ENCODE measurements around the gene THSD7B.

The THSD7B gene

DNA sequence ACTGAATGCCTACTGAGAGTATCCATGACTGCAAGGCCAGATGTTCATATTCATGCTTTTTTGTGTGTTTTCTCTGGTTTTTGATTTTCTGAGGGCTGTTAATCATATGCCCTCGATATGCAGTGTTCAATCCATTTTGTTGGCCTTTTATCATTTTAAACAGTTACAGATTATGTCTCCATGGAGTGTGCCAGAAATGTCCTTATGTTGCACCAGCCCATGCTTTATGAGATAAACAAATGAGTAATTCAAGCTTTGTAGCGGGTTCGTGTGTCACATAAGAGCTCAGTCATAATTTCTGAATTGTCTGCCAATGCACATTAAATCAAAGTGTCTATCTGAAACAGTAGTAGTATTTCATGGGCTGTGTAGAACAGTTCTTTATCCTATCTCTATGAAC lies 583.0 kb downstream of the THSD7B start:
- no peak for ATAC-seq
- no peak for TF ChIP-seq CSDC2 (CRISPR knock-in tag; IDR thresholded peaks at IDR 0.05)
- no peak for TF ChIP-seq OSR1 (CRISPR knock-in tag; IDR thresholded peaks at IDR 0.05)
- TF ChIP-seq, protein P1, sequence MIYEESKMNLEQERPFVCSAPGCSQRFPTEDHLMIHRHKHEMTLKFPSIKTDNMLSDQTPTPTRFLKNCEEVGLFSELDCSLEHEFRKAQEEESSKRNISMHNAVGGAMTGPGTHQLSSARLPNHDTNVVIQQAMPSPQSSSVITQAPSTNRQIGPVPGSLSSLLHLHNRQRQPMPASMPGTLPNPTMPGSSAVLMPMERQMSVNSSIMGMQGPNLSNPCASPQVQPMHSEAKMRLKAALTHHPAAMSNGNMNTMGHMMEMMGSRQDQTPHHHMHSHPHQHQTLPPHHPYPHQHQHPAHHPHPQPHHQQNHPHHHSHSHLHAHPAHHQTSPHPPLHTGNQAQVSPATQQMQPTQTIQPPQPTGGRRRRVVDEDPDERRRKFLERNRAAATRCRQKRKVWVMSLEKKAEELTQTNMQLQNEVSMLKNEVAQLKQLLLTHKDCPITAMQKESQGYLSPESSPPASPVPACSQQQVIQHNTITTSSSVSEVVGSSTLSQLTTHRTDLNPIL (CRISPR knock-in tag; IDR thresholded peaks at IDR 0.05; ENCODE audit: low read depth), result no peak
- TF ChIP-seq ARNTL (CRISPR knock-in tag; IDR thresholded peaks at IDR 0.05; ENCODE audit: borderline replicate concordance, low read depth), result no peak
- TF ChIP-seq ZC3H10 (CRISPR knock-in tag; IDR thresholded peaks at IDR 0.05), result no peak
- TF ChIP-seq ZNF8 (CRISPR knock-in tag; IDR thresholded peaks at IDR 0.05), result no peak
- no peak for TF ChIP-seq SNAI2 (CRISPR knock-in tag; IDR thresholded peaks at IDR 0.05)
- no peak for TF ChIP-seq ZNF70 (CRISPR knock-in tag; IDR thresholded peaks at IDR 0.05)
- TF ChIP-seq, protein P2, sequence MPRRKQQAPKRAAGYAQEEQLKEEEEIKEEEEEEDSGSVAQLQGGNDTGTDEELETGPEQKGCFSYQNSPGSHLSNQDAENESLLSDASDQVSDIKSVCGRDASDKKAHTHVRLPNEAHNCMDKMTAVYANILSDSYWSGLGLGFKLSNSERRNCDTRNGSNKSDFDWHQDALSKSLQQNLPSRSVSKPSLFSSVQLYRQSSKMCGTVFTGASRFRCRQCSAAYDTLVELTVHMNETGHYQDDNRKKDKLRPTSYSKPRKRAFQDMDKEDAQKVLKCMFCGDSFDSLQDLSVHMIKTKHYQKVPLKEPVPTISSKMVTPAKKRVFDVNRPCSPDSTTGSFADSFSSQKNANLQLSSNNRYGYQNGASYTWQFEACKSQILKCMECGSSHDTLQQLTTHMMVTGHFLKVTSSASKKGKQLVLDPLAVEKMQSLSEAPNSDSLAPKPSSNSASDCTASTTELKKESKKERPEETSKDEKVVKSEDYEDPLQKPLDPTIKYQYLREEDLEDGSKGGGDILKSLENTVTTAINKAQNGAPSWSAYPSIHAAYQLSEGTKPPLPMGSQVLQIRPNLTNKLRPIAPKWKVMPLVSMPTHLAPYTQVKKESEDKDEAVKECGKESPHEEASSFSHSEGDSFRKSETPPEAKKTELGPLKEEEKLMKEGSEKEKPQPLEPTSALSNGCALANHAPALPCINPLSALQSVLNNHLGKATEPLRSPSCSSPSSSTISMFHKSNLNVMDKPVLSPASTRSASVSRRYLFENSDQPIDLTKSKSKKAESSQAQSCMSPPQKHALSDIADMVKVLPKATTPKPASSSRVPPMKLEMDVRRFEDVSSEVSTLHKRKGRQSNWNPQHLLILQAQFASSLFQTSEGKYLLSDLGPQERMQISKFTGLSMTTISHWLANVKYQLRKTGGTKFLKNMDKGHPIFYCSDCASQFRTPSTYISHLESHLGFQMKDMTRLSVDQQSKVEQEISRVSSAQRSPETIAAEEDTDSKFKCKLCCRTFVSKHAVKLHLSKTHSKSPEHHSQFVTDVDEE (CRISPR knock-in tag; IDR thresholded peaks at IDR 0.05), result no peak
- no peak for TF ChIP-seq ZNF565 (CRISPR knock-in tag; conservative IDR thresholded peaks at IDR 0.05; ENCODE audit: low read depth)
- TF ChIP-seq, protein P3, sequence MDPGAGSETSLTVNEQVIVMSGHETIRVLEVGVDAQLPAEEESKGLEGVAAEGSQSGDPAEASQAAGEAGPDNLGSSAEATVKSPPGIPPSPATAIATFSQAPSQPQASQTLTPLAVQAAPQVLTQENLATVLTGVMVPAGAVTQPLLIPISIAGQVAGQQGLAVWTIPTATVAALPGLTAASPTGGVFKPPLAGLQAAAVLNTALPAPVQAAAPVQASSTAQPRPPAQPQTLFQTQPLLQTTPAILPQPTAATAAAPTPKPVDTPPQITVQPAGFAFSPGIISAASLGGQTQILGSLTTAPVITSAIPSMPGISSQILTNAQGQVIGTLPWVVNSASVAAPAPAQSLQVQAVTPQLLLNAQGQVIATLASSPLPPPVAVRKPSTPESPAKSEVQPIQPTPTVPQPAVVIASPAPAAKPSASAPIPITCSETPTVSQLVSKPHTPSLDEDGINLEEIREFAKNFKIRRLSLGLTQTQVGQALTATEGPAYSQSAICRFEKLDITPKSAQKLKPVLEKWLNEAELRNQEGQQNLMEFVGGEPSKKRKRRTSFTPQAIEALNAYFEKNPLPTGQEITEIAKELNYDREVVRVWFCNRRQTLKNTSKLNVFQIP (CRISPR knock-in tag; IDR thresholded peaks at IDR 0.05; ENCODE audit: borderline replicate concordance, low read depth), result no peak
- no peak for TF ChIP-seq BACH2 (CRISPR knock-in tag; IDR thresholded peaks at IDR 0.05; ENCODE audit: borderline replicate concordance)
- no peak for TF ChIP-seq TOX (CRISPR knock-in tag; IDR thresholded peaks at IDR 0.05; ENCODE audit: borderline replicate concordance)
- TF ChIP-seq ZFP3 (CRISPR knock-in tag; IDR thresholded peaks at IDR 0.05), result no peak

- no peak for ATAC-seq
- no peak for TF ChIP-seq ZNF70 (CRISPR knock-in tag; IDR thresholded peaks at IDR 0.05)
- TF ChIP-seq RARB (CRISPR knock-in tag; IDR thresholded peaks at IDR 0.05), result no peak
- no peak for TF ChIP-seq ZFP30 (CRISPR knock-in tag; IDR thresholded peaks at IDR 0.05)
- TF ChIP-seq, protein P4, sequence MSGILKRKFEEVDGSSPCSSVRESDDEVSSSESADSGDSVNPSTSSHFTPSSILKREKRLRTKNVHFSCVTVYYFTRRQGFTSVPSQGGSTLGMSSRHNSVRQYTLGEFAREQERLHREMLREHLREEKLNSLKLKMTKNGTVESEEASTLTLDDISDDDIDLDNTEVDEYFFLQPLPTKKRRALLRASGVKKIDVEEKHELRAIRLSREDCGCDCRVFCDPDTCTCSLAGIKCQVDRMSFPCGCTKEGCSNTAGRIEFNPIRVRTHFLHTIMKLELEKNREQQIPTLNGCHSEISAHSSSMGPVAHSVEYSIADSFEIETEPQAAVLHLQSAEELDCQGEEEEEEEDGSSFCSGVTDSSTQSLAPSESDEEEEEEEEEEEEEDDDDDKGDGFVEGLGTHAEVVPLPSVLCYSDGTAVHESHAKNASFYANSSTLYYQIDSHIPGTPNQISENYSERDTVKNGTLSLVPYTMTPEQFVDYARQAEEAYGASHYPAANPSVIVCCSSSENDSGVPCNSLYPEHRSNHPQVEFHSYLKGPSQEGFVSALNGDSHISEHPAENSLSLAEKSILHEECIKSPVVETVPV (CRISPR knock-in tag; IDR thresholded peaks at IDR 0.05), result no peak
- no peak for TF ChIP-seq ARNTL (CRISPR knock-in tag; IDR thresholded peaks at IDR 0.05; ENCODE audit: borderline replicate concordance, low read depth)
- TF ChIP-seq SNAI2 (CRISPR knock-in tag; IDR thresholded peaks at IDR 0.05), result no peak
- no peak for TF ChIP-seq CSDC2 (CRISPR knock-in tag; IDR thresholded peaks at IDR 0.05)
- no peak for TF ChIP-seq TCF4 (CRISPR knock-in tag; IDR thresholded peaks at IDR 0.05; ENCODE audit: borderline replicate concordance)
- TF ChIP-seq ESRRG (CRISPR knock-in tag; IDR thresholded peaks at IDR 0.05), result no peak
- TF ChIP-seq TOX (CRISPR knock-in tag; IDR thresholded peaks at IDR 0.05; ENCODE audit: borderline replicate concordance), result no peak
Measured at GRCh38 chr2:137357634-137358033, 592.3 kb downstream of the THSD7B start.

GRCh38 chr2:137367361-137367760 lies 602.0 kb downstream of the THSD7B start:
- no peak for ATAC-seq

More at GRCh38 chr2:137367361-137367760, 602.0 kb downstream of the THSD7B start:
- TF ChIP-seq ISL1 (CRISPR knock-in tag; IDR thresholded peaks at IDR 0.05), result no peak
- no peak for TF ChIP-seq ARNTL (CRISPR knock-in tag; IDR thresholded peaks at IDR 0.05; ENCODE audit: borderline replicate concordance, low read depth)
- TF ChIP-seq ZNF565 (CRISPR knock-in tag; conservative IDR thresholded peaks at IDR 0.05; ENCODE audit: low read depth), result no peak
- TF ChIP-seq, protein P1 (CRISPR knock-in tag; IDR thresholded peaks at IDR 0.05; ENCODE audit: low read depth), result no peak
- TF ChIP-seq ZC3H10 (CRISPR knock-in tag; IDR thresholded peaks at IDR 0.05), result no peak
- TF ChIP-seq, protein P4 (CRISPR knock-in tag; IDR thresholded peaks at IDR 0.05), result no peak
- TF ChIP-seq CSDC2 (CRISPR knock-in tag; IDR thresholded peaks at IDR 0.05), result no peak
- no peak for TF ChIP-seq ZNF8 (CRISPR knock-in tag; IDR thresholded peaks at IDR 0.05)
- TF ChIP-seq ZFP30 (CRISPR knock-in tag; IDR thresholded peaks at IDR 0.05), result no peak
- TF ChIP-seq ZNF70 (CRISPR knock-in tag; IDR thresholded peaks at IDR 0.05), result no peak
- no peak for TF ChIP-seq GLIS3 (CRISPR knock-in tag; IDR thresholded peaks at IDR 0.05)

Data from SK-N-SH treated with all-trans-retinoic acid at 6 μM for 48 hours (cell line).